Measurements from ENCODE around the gene PNPLA1.
"Not testable (repeated sequence)": the region's sequence is repeated elsewhere in the genome, so short reads cannot be mapped to it uniquely, and the experiment has no call there.

Gene PNPLA1

GRCh38 chr6:36336208-36336710, 66.4 kb downstream of the PNPLA1 start:
- no peak for DNase-seq (ENCODE audit: low spot score)

GRCh38 chr6:36336779-36337241, 67.0 kb downstream of the PNPLA1 start, which contains the start of gene BNIP5:
Gene BNIP5 (minus strand): TSS chr6:36336888. CDS start chr6:36330690, 6,198 bp downstream.
- DNase-seq (ENCODE audit: low spot score) = no peak

- peak; percentile 60 for DNase-seq (ENCODE audit: low spot score)
Observed at GRCh38 chr6:36337814-36338213, 68.0 kb downstream of the PNPLA1 start.

GRCh38 chr6:36338223-36338622, 68.4 kb downstream of the PNPLA1 start:
- DNase-seq (ENCODE audit: low spot score) = not testable (repeated sequence)

GRCh38 chr6:36339146-36339545, 69.3 kb downstream of the PNPLA1 start:
- DNase-seq (ENCODE audit: low spot score) = no peak

GRCh38 chr6:36340306-36340617, 70.4 kb downstream of the PNPLA1 start:
- no peak for DNase-seq (ENCODE audit: low spot score)

- peak; percentile 78 for DNase-seq (ENCODE audit: low spot score)
Observed at GRCh38 chr6:36340618-36341454, 71.0 kb downstream of the PNPLA1 start.

- no peak for DNase-seq (ENCODE audit: low spot score)
Observed at GRCh38 chr6:36343109-36343680, 73.3 kb downstream of the PNPLA1 start.

GRCh38 chr6:36345681-36346466, 76.0 kb downstream of the PNPLA1 start:
- DNase-seq (ENCODE audit: low spot score) = no peak

- DNase-seq (ENCODE audit: low spot score) = no peak
Observed at GRCh38 chr6:36346486-36347273, 76.8 kb downstream of the PNPLA1 start.

GRCh38 chr6:36347621-36348020, 77.8 kb downstream of the PNPLA1 start:
- DNase-seq (ENCODE audit: low spot score) = no peak

- DNase-seq (ENCODE audit: low spot score) = peak; percentile 88
Observed at GRCh38 chr6:36349240-36349639, 79.4 kb downstream of the PNPLA1 start.

- DNase-seq (ENCODE audit: low spot score) = no peak
Observed at GRCh38 chr6:36350082-36350481, 80.2 kb downstream of the PNPLA1 start.

GRCh38 chr6:36350681-36351571, 81.1 kb downstream of the PNPLA1 start:
- DNase-seq (ENCODE audit: low spot score) = no peak

- DNase-seq (ENCODE audit: low spot score) = no peak
Observed at GRCh38 chr6:36352477-36353157, 82.8 kb downstream of the PNPLA1 start.

GRCh38 chr6:36353411-36353915, 83.6 kb downstream of the PNPLA1 start:
- no peak for DNase-seq (ENCODE audit: low spot score)

- DNase-seq (ENCODE audit: low spot score) = no peak
Observed at GRCh38 chr6:36355819-36356218, 86.0 kb downstream of the PNPLA1 start.

- DNase-seq (ENCODE audit: low spot score) = no peak
Observed at GRCh38 chr6:36357872-36358225, 88.0 kb downstream of the PNPLA1 start.
